ENCODE measurements around the gene COBL.

Gene COBL

GRCh38 chr7:51027935-51028830, 288.4 kb downstream of the COBL start:
- no peak overlapping the region for H3K4me3 ChIP-seq (ENCODE audit: low read length)
- H3F3A ChIP-seq (ENCODE audit: control insufficient read depth, insufficient read depth) = no peaks in the 10 kb centered on the region
- no peak overlapping the region for H3K4me2 ChIP-seq (ENCODE audit: low read length)
- no peaks in the 10 kb centered on the region for H3K79me2 ChIP-seq (ENCODE audit: control insufficient read depth, low read length)
- H3K27me3 ChIP-seq (ENCODE audit: control insufficient read depth, low read length) = no peaks in the 10 kb centered on the region
- H3K36me3 ChIP-seq (ENCODE audit: control insufficient read depth, low read length) = no peaks in the 10 kb centered on the region
- H3K4me1 ChIP-seq (ENCODE audit: control insufficient read depth, low read length) = no peaks in the 10 kb centered on the region
- H3K27ac ChIP-seq (ENCODE audit: low read depth, low read length) = no peak overlapping the region
- no peaks in the 10 kb centered on the region for H4K20me1 ChIP-seq (ENCODE audit: control insufficient read depth, insufficient read depth, low read depth, low read length)
- H3K9me2 ChIP-seq (replicated peaks; ENCODE audit: control insufficient read depth, low read length) = no peaks in the 10 kb centered on the region
- H3K9me3 ChIP-seq (ENCODE audit: control insufficient read depth, insufficient read depth, low read length) = no peaks in the 10 kb centered on the region
- no peak for TF ChIP-seq EZH2phosphoT487 (IDR thresholded peaks at IDR 0.05; ENCODE audit: borderline replicate concordance, low read length)
- TF ChIP-seq CTCF (IDR thresholded peaks at IDR 0.05; ENCODE audit: low read depth, low read length, poor library complexity, severe bottlenecking) = no peak

GRCh38 chr7:51027106-51027934, 289.3 kb downstream of the COBL start:
- H3K27me3 ChIP-seq (ENCODE audit: control insufficient read depth, low read length) = no peaks in the 10 kb centered on the region
- TF ChIP-seq EZH2phosphoT487 (IDR thresholded peaks at IDR 0.05; ENCODE audit: borderline replicate concordance, low read length) (no peak), CTCF (IDR thresholded peaks at IDR 0.05; ENCODE audit: low read depth, low read length, poor library complexity, severe bottlenecking) (no peak)
- no peaks in the 10 kb centered on the region for H3K9me2 ChIP-seq (replicated peaks; ENCODE audit: control insufficient read depth, low read length)
- H3K9me3 ChIP-seq (ENCODE audit: control insufficient read depth, insufficient read depth, low read length) = no peaks in the 10 kb centered on the region
- no peak overlapping the region for H3K4me3 ChIP-seq (ENCODE audit: low read length)
- no peaks in the 10 kb centered on the region for H3K79me2 ChIP-seq (ENCODE audit: control insufficient read depth, low read length)
- H3K4me2 ChIP-seq (ENCODE audit: low read length) = no peak overlapping the region
- H4K20me1 ChIP-seq (ENCODE audit: control insufficient read depth, insufficient read depth, low read depth, low read length) = no peaks in the 10 kb centered on the region
- H3F3A ChIP-seq (ENCODE audit: control insufficient read depth, insufficient read depth) = no peaks in the 10 kb centered on the region
- no peak overlapping the region for H3K27ac ChIP-seq (ENCODE audit: low read depth, low read length)
- H3K4me1 ChIP-seq (ENCODE audit: control insufficient read depth, low read length) = no peaks in the 10 kb centered on the region
- H3K36me3 ChIP-seq (ENCODE audit: control insufficient read depth, low read length) = no peaks in the 10 kb centered on the region

- no peaks in the 10 kb centered on the region for H4K20me1 ChIP-seq (ENCODE audit: control insufficient read depth, insufficient read depth, low read depth, low read length)
- no peaks in the 10 kb centered on the region for H3K36me3 ChIP-seq (ENCODE audit: control insufficient read depth, low read length)
- H3K4me2 ChIP-seq (ENCODE audit: low read length) = no peak overlapping the region
Measured at GRCh38 chr7:51026341-51026740, 290.3 kb downstream of the COBL start.

More at GRCh38 chr7:51026341-51026740, 290.3 kb downstream of the COBL start:
- H3K4me1 ChIP-seq (ENCODE audit: control insufficient read depth, low read length) = no peaks in the 10 kb centered on the region
- no peaks in the 10 kb centered on the region for H3K9me3 ChIP-seq (ENCODE audit: control insufficient read depth, insufficient read depth, low read length)
- no peak overlapping the region for H3K27ac ChIP-seq (ENCODE audit: low read depth, low read length)
- no peaks in the 10 kb centered on the region for H3F3A ChIP-seq (ENCODE audit: control insufficient read depth, insufficient read depth)
- H3K27me3 ChIP-seq (ENCODE audit: control insufficient read depth, low read length) = no peaks in the 10 kb centered on the region
- TF ChIP-seq CTCF (IDR thresholded peaks at IDR 0.05; ENCODE audit: low read depth, low read length, poor library complexity, severe bottlenecking) (no peak), EZH2phosphoT487 (IDR thresholded peaks at IDR 0.05; ENCODE audit: borderline replicate concordance, low read length) (no peak)
- H3K4me3 ChIP-seq (ENCODE audit: low read length) = no peak overlapping the region
- H3K79me2 ChIP-seq (ENCODE audit: control insufficient read depth, low read length) = no peaks in the 10 kb centered on the region
- no peaks in the 10 kb centered on the region for H3K9me2 ChIP-seq (replicated peaks; ENCODE audit: control insufficient read depth, low read length)
